HepG2 (cell line): ENCODE measurements around the gene GRID1. TPM values are rescaled to one million over a fixed set of nuclear protein-coding genes. Genes with fewer than 3 reads are reported as not detected.

Experiments used
- ATAC-seq: fragments of 200-7000 bp; cut with Tn5 transposase; 3 replicates; pipeline ENCODE4 v1.9.1; 2020; ENCODE audit warnings: mild to moderate bottlenecking, moderate library complexity
- BruUV-seq: library from RNA; stranded (reverse); fragments of 400-500 nt; replicated peaks from 2 replicates; lab custom pipeline; 2021; lab: Mats Ljungman, UMichigan
- CTCF ChIA-PET: fragments of 300-600 bp; formaldehyde crosslinking; extraction: SDS; loops from one replicate; lab custom pipeline; 2021; ENCODE audit warnings: low total read pairs, inconsistent platforms, low intra/inter-chr PET ratio; lab: Yijun Ruan, JAX
- POLR2A ChIA-PET: fragments of 350-600 bp; sonication (Branson Sonifier 250); formaldehyde crosslinking; loops from one replicate; lab custom pipeline; 2020; ENCODE audit warnings: antibody characterized with exemption, inconsistent platforms; lab: Yijun Ruan, JAX
- DNase-seq: peaks from one replicate; pipeline ENCODE4 v3.0.0-alpha.2; 2015; ENCODE audit warnings: low spot score
- FAIRE-seq: peaks from 3 replicates; lab custom pipeline; 2011; peaks lifted over from hg19 to GRCh38; lab: Jason Lieb, UNC
- H2AFZ ChIP-seq: one replicate; pipeline ENCODE4 v1.6.1; 2011; ENCODE audit warnings: low read length, inconsistent platforms
- H3K27ac ChIP-seq: fragments of 300-600 bp; 3 replicates; pipeline ENCODE4 v1.8.0; 2011; ENCODE audit warnings: mixed run types, mild to moderate bottlenecking, mixed read lengths, low read length, inconsistent platforms; ENCODE audit not compliant: insufficient read depth; ENCODE audit errors: extremely low read length
- H3K27me3 ChIP-seq, 2 experiments: fragments of 200-600 bp in 1 of 2; 2 replicates in 1 of 2; 3 replicates in 1 of 2; pipeline versions ENCODE4 v1.6.0 to v1.8.0; 2011; ENCODE audit warnings: low read length in 2 of 2, mild to moderate bottlenecking in 2 of 2, moderate library complexity in 2 of 2, inconsistent platforms in 1 of 2; ENCODE audit not compliant: insufficient read depth in 2 of 2, control insufficient read depth in 1 of 2
- H3K36me3 ChIP-seq, 2 experiments: fragments of 200-600 bp in 1 of 2; replicated peaks in 1 of 2; 2 replicates in 1 of 2; 3 replicates in 1 of 2; pipeline versions ENCODE4 v1.5.1 to v1.8.0; 2011; ENCODE audit warnings: low read length in 2 of 2, inconsistent platforms in 1 of 2; ENCODE audit not compliant: insufficient read depth in 2 of 2, control insufficient read depth in 1 of 2
- H3K4me1 ChIP-seq: 2 replicates; pipeline ENCODE4 v1.5.1; 2012; ENCODE audit warnings: low read length, inconsistent platforms; ENCODE audit not compliant: insufficient read depth
- H3K4me2 ChIP-seq: 2 replicates; pipeline ENCODE4 v1.6.0; 2011; ENCODE audit warnings: low read depth, low read length, inconsistent platforms
- H3K4me3 ChIP-seq, 3 experiments: fragments of 200-600 bp in 1 of 3; sonication (generic), shearing (Covaris generic) in 1 of 3; replicated peaks in 1 of 3; 2 replicates each; pipeline ENCODE4 v1.5.1; 2011 to 2016; ENCODE audit warnings: low read length in 3 of 3, inconsistent platforms in 2 of 3, low read depth in 2 of 3, mild to moderate bottlenecking in 2 of 3, control low read depth in 1 of 3, mixed read lengths in 1 of 3; ENCODE audit not compliant: insufficient read depth in 1 of 3
- H3K79me2 ChIP-seq: one replicate; pipeline ENCODE4 v1.6.1; 2011; ENCODE audit warnings: low read length, inconsistent platforms; ENCODE audit not compliant: insufficient read depth
- H3K9ac ChIP-seq: 2 replicates; pipeline ENCODE4 v1.6.0; 2011; ENCODE audit warnings: mild to moderate bottlenecking, low read depth, low read length, inconsistent platforms; ENCODE audit not compliant: insufficient read depth
- H3K9me3 ChIP-seq: 2 replicates; pipeline ENCODE4 v1.5.1; 2012; ENCODE audit warnings: mild to moderate bottlenecking, low read length
- H4K20me1 ChIP-seq: 2 replicates; pipeline ENCODE4 v1.6.0; 2011; ENCODE audit warnings: inconsistent platforms, mild to moderate bottlenecking, low read length, moderate library complexity; ENCODE audit not compliant: insufficient read depth
- ARNTL ChIP-seq: sonication (generic); formaldehyde crosslinking; IDR thresholded peaks from 2 replicates; pipeline ENCODE4 v1.4.0; 2020; ENCODE audit warnings: mild to moderate bottlenecking, missing genetic modification reagents
- HIVEP1 ChIP-seq: sonication (generic); formaldehyde crosslinking; IDR thresholded peaks from 2 replicates; pipeline ENCODE4 v1.4.0; 2020; ENCODE audit warnings: mild to moderate bottlenecking, missing genetic modification reagents
- PITX1 ChIP-seq: sonication (generic); formaldehyde crosslinking; IDR thresholded peaks from 2 replicates; pipeline ENCODE4 v1.5.1; 2020; ENCODE audit warnings: mild to moderate bottlenecking, missing genetic modification reagents
- RAD21 ChIP-seq: fragments of 450-650 bp; formaldehyde crosslinking; IDR thresholded peaks from 2 replicates; pipeline ENCODE4 v1.5.0; 2020; ENCODE audit warnings: mild to moderate bottlenecking
- RBAK ChIP-seq: sonication (generic); formaldehyde crosslinking; IDR thresholded peaks from 2 replicates; pipeline ENCODE4 v1.5.1; 2020; ENCODE audit warnings: mild to moderate bottlenecking, missing genetic modification reagents
- SMAD1 ChIP-seq: sonication (generic); formaldehyde crosslinking; IDR thresholded peaks from 2 replicates; pipeline ENCODE4 v1.4.0; 2020; ENCODE audit warnings: missing genetic modification reagents, low read depth, mild to moderate bottlenecking, borderline replicate concordance
- ZNF326 ChIP-seq: sonication (generic); formaldehyde crosslinking; IDR thresholded peaks from 2 replicates; pipeline ENCODE4 v1.4.0; 2020; ENCODE audit warnings: missing genetic modification reagents, borderline replicate concordance
- ZNF891 ChIP-seq: sonication (generic); formaldehyde crosslinking; IDR thresholded peaks from 2 replicates; pipeline ENCODE4 v1.5.0; 2020; ENCODE audit warnings: mild to moderate bottlenecking, missing genetic modification reagents
- WGBS: methylation state at CpG from one replicate; pipeline ENCODE4 v1.1.6; 2017; ENCODE audit warnings: low lambda C conversion rate; 5-methylcytosine and 5-hydroxymethylcytosine counted together
- in situ Hi-C: cut with HindIII; loops from 2 replicates; pipeline ENCODE4 v1.10.0; 2017; ENCODE audit warnings: low pct_unique_long_range_greater_than_20kb; ENCODE audit not compliant: extremely low pct_ligation_motif_present
- intact Hi-C: fragments of 100-400 bp; cut with micrococcal nuclease; formaldehyde crosslinking; loops from one replicate; pipeline ENCODE4 v1.10.0; 2022; ENCODE audit not compliant: unreplicated experiment
- polyA plus RNA-seq, 8 experiments: library from polyadenylated mRNA; depleted of rRNA in 3 of 8; stranded (reverse) in 7 of 8; unstranded in 1 of 8; fragments of >200 nt; fragmentation: Illumina TruSeq in 4 of 8; extraction: Trizol in 4 of 8; gene quantifications; 2 replicates each; pipeline versions ENCODE4 v1.2.1 to v1.2.3, GENCODE V29; 2011 to 2016; ENCODE audit warnings: low read depth in 4 of 8, missing spikeins in 1 of 8, mixed read lengths in 1 of 8; ENCODE audit not compliant: insufficient read depth in 1 of 8
- total RNA-seq, 5 experiments: library from RNA; depleted of rRNA; stranded (reverse); fragments of >200 nt; fragmentation: Illumina TruSeq; extraction: Trizol; gene quantifications; 2 replicates each; pipeline ENCODE4 v1.2.3, GENCODE V29; 2016; ENCODE audit warnings: low read depth in 1 of 5
- TF ChIP-seq, protein P1 (sequence below), 2 experiments: sonication (generic) in 1 of 2; formaldehyde crosslinking in 1 of 2; IDR thresholded peaks; 2 replicates each; pipeline versions ENCODE4 v1.5.1 to v1.6.1; 2011 to 2020; ENCODE audit warnings: borderline replicate concordance in 1 of 2, low read depth in 1 of 2, low read length in 1 of 2, mild to moderate bottlenecking in 1 of 2, missing genetic modification reagents in 1 of 2, moderate library complexity in 1 of 2
- TF ChIP-seq, protein P2 (sequence below): sonication (generic); formaldehyde crosslinking; IDR thresholded peaks from 2 replicates; pipeline ENCODE4 v1.5.0; 2020; ENCODE audit warnings: missing genetic modification reagents, mild to moderate bottlenecking, borderline replicate concordance

The GRID1 gene
- total and polyA plus RNA-seq, 2 of the 13 experiments (the other 11 are each of a cell fraction or from before 2014, with no cell fraction given) = 0.05 TPM; not detected in 1

DNA sequence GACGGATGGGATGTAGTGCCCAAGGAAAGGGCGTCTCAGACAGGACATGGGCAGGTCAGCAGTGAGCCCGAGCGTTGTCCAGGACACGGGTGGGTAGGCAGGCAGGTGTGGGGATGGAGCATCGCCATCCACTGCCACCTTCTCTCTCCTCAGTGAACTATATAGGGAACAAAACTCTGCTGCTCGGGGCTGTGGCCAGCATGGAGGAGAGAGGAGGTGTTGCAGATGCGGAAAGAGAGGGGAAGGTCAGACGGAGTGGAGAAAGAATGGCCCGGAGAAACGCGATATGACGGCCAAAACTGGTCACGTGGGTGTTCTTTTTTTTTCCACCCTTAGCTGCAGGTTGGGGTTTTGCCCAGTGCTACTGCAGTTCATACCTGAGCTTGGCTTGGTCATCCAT is 71.2 kb downstream of the GRID1 start:
- H3K4me2 ChIP-seq = no peak overlapping the region
- WGBS = 7% methylated on average over 14 of the region's 14 CpGs
- POLR2A ChIA-PET = no interaction called here
- H2AFZ ChIP-seq = no peak overlapping the region
- H3K9ac ChIP-seq = no peak overlapping the region
- DNase-seq (no peak), FAIRE-seq (no peak), ATAC-seq (no peak)
- BruUV-seq = no TSS peak
- H3K36me3 ChIP-seq = no peaks in the 10 kb centered on the region
- intact Hi-C loops (no loop called here), in situ Hi-C loops (no loop called here)
- H3K27ac ChIP-seq = no peak overlapping the region
- no peaks in the 10 kb centered on the region for H3K9me3 ChIP-seq
- TF ChIP-seq HIVEP1 (CRISPR knock-in tag) = no peak
- TF ChIP-seq, protein P1, sequence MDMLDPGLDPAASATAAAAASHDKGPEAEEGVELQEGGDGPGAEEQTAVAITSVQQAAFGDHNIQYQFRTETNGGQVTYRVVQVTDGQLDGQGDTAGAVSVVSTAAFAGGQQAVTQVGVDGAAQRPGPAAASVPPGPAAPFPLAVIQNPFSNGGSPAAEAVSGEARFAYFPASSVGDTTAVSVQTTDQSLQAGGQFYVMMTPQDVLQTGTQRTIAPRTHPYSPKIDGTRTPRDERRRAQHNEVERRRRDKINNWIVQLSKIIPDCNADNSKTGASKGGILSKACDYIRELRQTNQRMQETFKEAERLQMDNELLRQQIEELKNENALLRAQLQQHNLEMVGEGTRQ (IDR thresholded peaks at IDR 0.05; ENCODE audit: low read depth, low read length) = 0 out of 2 replicates have a peak, but pooled peaks have one; percentile 20
- TF ChIP-seq, protein P1 (CRISPR knock-in tag; IDR thresholded peaks at IDR 0.05; ENCODE audit: borderline replicate concordance) = no peak
- no peaks in the 10 kb centered on the region for H3K4me1 ChIP-seq
- H4K20me1 ChIP-seq = no peaks in the 10 kb centered on the region
- peaks cover 1 to 21% of the 10 kb centered on the region in 2 experiments; a peak in 3 of 5 replicates for H3K27me3 ChIP-seq
- CTCF ChIA-PET = no interaction called here
- no peak overlapping the region for H3K4me3 ChIP-seq
- no peaks in the 10 kb centered on the region for H3K79me2 ChIP-seq

DNA sequence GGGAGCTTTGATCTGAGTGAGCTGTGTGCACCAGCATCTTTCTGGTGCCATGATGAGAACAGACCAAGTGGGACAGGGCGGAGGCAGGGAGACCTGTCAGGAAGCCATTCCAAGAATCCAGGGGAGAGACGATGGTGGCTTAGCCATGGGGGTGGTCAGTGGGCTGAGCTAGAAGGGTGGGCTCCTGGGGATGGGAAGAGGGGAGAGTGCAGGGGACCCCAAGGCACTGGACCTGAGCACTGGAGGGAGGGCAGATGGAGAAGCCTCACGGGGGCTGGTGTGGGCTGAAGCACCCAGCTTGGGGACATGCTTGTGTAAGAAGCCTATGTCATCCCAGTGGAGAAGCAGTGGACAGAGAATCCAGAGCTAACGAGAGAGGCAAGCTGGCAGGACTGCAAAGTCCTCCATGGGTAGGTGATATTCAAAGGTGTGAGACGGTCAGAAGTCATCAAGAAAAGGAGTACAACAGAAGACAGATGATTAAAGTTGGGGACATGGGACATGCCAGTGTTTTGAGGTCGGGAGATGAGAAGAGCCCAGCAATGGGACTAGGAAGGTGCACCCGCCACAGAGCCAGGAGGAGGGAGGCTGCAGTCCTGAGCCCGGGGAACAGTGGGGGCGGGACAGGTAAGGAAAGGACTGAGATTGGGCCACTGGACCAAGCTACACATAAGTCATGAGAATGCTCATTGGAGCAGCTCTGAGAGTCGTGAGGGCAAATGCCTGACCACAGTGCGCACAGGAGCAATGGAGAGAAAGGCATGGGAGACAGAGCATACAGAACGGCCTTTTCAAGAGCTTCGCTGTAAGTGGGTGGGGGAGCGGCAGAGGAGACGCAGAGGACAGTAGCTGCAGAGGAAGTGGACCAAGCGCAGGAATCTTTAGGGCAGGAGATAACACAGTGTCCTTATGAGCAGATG is 72.0 kb downstream of the GRID1 start:
- POLR2A ChIA-PET = no interaction called here
- FAIRE-seq (no peak), DNase-seq (no peak), ATAC-seq (no peak)
- no peak overlapping the region for H3K4me3 ChIP-seq
- intact Hi-C loops (no loop called here), in situ Hi-C loops (no loop called here)
- BruUV-seq = no TSS peak
- H3K27me3 ChIP-seq = peaks cover 1 to 21% of the 10 kb centered on the region in 2 experiments; a peak in 3 of 5 replicates
- no peaks in the 10 kb centered on the region for H3K79me2 ChIP-seq
- no peak overlapping the region for H2AFZ ChIP-seq
- H3K27ac ChIP-seq = no peak overlapping the region
- CTCF ChIA-PET = no interaction called here
- no peaks in the 10 kb centered on the region for H3K4me1 ChIP-seq
- H4K20me1 ChIP-seq = no peaks in the 10 kb centered on the region
- H3K4me2 ChIP-seq = no peak overlapping the region
- WGBS = 5% methylated on average over 16 of the region's 16 CpGs
- H3K9me3 ChIP-seq = no peaks in the 10 kb centered on the region
- no peaks in the 10 kb centered on the region for H3K36me3 ChIP-seq
- no peak overlapping the region for H3K9ac ChIP-seq
- TF ChIP-seq RAD21 (no peak), SMAD1 (CRISPR knock-in tag) (no peak), ZNF326 (CRISPR knock-in tag) (no peak), RBAK (CRISPR knock-in tag) (no peak), PITX1 (CRISPR knock-in tag) (no peak), ARNTL (CRISPR knock-in tag) (no peak), ZNF891 (no peak)
- TF ChIP-seq, protein P1 (IDR thresholded peaks at IDR 0.05; ENCODE audit: low read depth, low read length) = no peak
- TF ChIP-seq, protein P1 (CRISPR knock-in tag; IDR thresholded peaks at IDR 0.05; ENCODE audit: borderline replicate concordance) = no peak
- TF ChIP-seq, protein P2, sequence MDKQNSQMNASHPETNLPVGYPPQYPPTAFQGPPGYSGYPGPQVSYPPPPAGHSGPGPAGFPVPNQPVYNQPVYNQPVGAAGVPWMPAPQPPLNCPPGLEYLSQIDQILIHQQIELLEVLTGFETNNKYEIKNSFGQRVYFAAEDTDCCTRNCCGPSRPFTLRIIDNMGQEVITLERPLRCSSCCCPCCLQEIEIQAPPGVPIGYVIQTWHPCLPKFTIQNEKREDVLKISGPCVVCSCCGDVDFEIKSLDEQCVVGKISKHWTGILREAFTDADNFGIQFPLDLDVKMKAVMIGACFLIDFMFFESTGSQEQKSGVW (CRISPR knock-in tag) = no peak
